ENCODE measurements around the gene NDUFB8.
"Not testable (repeated sequence)": the region's sequence is repeated elsewhere in the genome, so short reads cannot be mapped to it uniquely, and the experiment has no call there.

NDUFB8 gene

DNA sequence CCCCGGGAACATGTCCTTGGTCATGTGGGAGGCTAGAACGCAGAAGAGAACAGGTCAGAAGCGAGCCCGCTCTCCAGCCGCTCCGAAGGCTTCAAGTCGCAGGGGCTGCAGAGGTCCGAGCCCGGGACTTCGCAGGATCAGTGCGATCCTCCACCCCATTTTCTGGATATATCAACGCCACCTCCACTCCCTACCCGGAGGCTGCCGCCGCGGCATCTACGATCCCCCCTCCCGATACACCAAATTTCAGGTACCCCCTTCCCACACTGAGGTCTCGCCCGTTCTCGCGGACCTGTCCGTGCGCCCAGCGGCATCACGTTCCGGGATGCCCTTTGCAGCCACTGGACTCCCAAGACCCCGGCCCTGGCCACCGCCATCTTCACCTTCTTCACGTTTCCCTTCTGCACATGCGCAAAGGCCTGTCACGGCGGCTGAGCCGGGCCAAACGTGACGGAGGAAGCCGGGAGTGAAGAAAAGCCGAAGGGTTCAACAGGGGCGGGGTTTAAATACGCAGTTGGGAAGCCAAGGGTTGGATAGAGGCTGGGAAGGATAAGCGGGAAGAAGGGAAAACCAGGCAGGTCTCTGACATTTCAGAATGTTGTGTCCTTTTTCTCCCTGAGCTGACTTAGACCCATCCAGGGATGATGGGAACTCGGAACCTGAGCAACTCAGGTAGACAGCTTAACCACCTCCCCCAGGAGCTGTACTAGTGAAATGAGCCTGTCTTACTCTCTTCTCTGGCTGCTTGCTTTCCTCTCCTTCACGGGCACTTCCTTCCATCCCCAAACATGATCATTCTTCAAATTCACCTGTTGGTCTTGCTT is at the start of gene NDUFB8:
TSS of gene NDUFB8 (minus strand) at position 397 of the 824 bp plus-strand sequence. CDS start at position 377, 20 bp downstream.
- H3K4me3 Mint-ChIP-seq = peak within 1 kb of the TSS; percentile 97
- peaks cover 40% of the 10 kb centered on the region for H3K4me1 Mint-ChIP-seq (ENCODE audit: low read depth)
- peak within 1 kb of the TSS; percentile 100 for H3K27ac Mint-ChIP-seq
- H3K9me3 Mint-ChIP-seq (ENCODE audit: low read depth) = no peaks in the 10 kb centered on the region
- H3K27me3 Mint-ChIP-seq = no peaks in the 10 kb centered on the region
- peaks cover 11% of the 10 kb centered on the region for H3K36me3 Mint-ChIP-seq

DNA sequence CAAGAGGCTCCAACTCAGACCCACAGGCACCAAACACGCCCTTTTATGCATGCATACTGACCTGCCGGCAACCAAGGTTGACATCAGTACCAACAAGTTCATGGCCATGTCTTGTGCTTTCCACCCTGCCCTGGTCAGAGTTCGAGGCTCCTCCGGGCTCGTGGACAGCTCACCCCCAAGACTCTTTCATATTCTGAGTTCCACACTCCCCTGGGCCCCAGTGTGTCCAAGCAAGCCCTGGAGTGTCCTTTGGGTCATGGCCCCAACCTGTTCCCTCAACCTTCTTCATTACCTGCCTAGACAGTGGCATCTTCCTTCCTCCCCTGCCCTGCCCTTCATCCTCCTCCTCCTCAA is 46.6 kb upstream of the NDUFB8 start:
- no peaks in the 10 kb centered on the region for H3K4me1 Mint-ChIP-seq (ENCODE audit: low read depth)
- peaks cover 14% of the 10 kb centered on the region for H3K27me3 Mint-ChIP-seq
- H3K27ac Mint-ChIP-seq = no peak overlapping the region
- H3K9me3 Mint-ChIP-seq (ENCODE audit: low read depth) = no peaks in the 10 kb centered on the region
- no peak overlapping the region for H3K4me3 Mint-ChIP-seq
- H3K36me3 Mint-ChIP-seq = no peaks in the 10 kb centered on the region

- Mint-ChIP-seq H3K27ac (no peak overlapping the region), H3K27me3 (peaks cover 14% of the 10 kb centered on the region), H3K4me1 (ENCODE audit: low read depth) (no peaks in the 10 kb centered on the region), H3K9me3 (ENCODE audit: low read depth) (no peaks in the 10 kb centered on the region), H3K36me3 (no peaks in the 10 kb centered on the region), H3K4me3 (no peak overlapping the region)
These were observed 46.1 kb upstream of the NDUFB8 start for GRCh38 chr10:100575585-100576281.

DNA sequence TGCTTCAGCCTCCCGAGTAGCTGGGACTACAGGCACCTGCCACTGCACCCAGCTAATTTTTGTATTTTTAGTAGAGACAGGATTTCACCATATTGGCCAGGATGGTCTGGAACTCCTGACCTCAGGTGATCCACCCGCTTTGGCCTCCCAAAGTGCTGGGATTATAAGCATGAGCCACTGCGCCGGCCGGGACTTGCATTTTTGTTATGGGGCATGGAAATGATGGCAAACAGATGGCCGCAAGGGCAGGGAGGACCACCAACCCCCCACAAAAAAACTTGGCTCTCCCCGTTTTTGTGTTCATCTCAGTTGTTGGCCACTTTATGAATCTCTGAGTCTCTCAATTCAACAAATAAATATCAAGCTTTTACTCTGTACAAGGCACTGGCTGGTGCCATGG is 45.5 kb upstream of the NDUFB8 start:
- H3K27me3 Mint-ChIP-seq = peaks cover 14% of the 10 kb centered on the region
- not testable (repeated sequence) for H3K27ac Mint-ChIP-seq; H3K4me3 Mint-ChIP-seq; H3K4me1 Mint-ChIP-seq (ENCODE audit: low read depth); H3K36me3 Mint-ChIP-seq; H3K9me3 Mint-ChIP-seq (ENCODE audit: low read depth)

GRCh38 chr10:100571084-100571856 is 41.6 kb upstream of the NDUFB8 start:
- H3K9me3 Mint-ChIP-seq (ENCODE audit: low read depth) = no peaks in the 10 kb centered on the region
- H3K27me3 Mint-ChIP-seq = peaks cover 17% of the 10 kb centered on the region
- H3K4me3 Mint-ChIP-seq = no peak overlapping the region
- H3K36me3 Mint-ChIP-seq = no peaks in the 10 kb centered on the region
- H3K4me1 Mint-ChIP-seq (ENCODE audit: low read depth) = no peaks in the 10 kb centered on the region
- no peak overlapping the region for H3K27ac Mint-ChIP-seq

DNA sequence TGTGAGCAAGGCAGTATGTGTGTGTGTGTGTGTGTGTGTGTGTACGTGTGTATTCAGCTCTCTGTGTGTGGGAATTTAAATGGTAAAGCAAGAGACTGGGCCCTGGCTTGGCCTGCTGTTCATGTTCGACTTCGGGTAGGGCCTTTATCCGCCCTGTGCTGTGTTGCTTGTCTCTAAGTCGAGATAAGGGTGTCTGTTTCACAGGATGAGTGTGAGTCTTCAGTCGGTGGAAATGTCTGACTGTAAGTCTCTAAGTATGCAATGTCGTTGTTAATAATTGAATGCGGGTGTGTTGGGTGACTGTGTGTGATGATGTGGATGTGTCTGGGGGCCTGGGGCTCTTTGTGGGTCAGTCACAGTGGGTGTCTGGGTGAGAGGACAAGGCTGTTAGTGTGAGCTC is 40.8 kb upstream of the NDUFB8 start:
- H3K27me3 Mint-ChIP-seq = peaks cover 21% of the 10 kb centered on the region
- H3K27ac Mint-ChIP-seq = no peak overlapping the region
- no peaks in the 10 kb centered on the region for H3K4me1 Mint-ChIP-seq (ENCODE audit: low read depth)

GRCh38 chr10:100569687-100570481 is 40.2 kb upstream of the NDUFB8 start:
- Mint-ChIP-seq H3K9me3 (ENCODE audit: low read depth) (no peaks in the 10 kb centered on the region), H3K27me3 (peaks cover 21% of the 10 kb centered on the region), H3K4me1 (ENCODE audit: low read depth) (no peaks in the 10 kb centered on the region), H3K27ac (no peak overlapping the region), H3K36me3 (no peaks in the 10 kb centered on the region), H3K4me3 (no peak overlapping the region)

More for the DNA sequence above, 40.8 kb upstream of the NDUFB8 start:
- Mint-ChIP-seq H3K36me3 (no peaks in the 10 kb centered on the region), H3K4me3 (no peak overlapping the region), H3K9me3 (ENCODE audit: low read depth) (no peaks in the 10 kb centered on the region)

DNA sequence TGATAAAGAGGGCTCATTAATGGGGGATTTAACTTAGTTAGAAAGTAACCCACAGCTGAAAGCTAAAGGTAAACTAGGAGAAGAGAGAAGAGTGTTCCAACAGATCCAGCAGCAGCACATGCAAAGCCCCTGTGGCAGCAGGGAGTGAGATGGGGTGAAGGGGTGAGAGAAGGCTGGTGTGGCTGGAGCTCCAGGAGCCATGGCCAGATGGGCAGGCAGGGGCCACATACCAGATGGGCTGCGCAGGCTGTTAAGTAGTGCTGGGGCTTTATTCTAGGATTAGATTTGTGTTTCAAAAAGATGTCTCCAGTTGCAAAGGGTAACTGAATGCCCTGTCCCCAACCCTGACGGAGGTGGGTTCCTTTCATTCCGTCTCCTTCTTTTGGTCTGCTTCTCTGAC is 39.2 kb upstream of the NDUFB8 start:
- Mint-ChIP-seq H3K9me3 (ENCODE audit: low read depth) (no peaks in the 10 kb centered on the region), H3K4me3 (no peak overlapping the region), H3K36me3 (no peaks in the 10 kb centered on the region), H3K27ac (no peak overlapping the region), H3K4me1 (ENCODE audit: low read depth) (no peaks in the 10 kb centered on the region), H3K27me3 (peaks cover 24% of the 10 kb centered on the region)

- H3K9me3 Mint-ChIP-seq (ENCODE audit: low read depth) = no peaks in the 10 kb centered on the region
- peaks cover 20% of the 10 kb centered on the region for H3K27me3 Mint-ChIP-seq
- H3K4me3 Mint-ChIP-seq = no peak overlapping the region
- H3K4me1 Mint-ChIP-seq (ENCODE audit: low read depth) = peaks cover 2% of the 10 kb centered on the region
- H3K27ac Mint-ChIP-seq = no peak overlapping the region
- H3K36me3 Mint-ChIP-seq = no peaks in the 10 kb centered on the region
These were observed 38.2 kb upstream of the NDUFB8 start for GRCh38 chr10:100567826-100568225.

- Mint-ChIP-seq H3K4me3 (no peak overlapping the region), H3K27ac (no peak overlapping the region), H3K4me1 (ENCODE audit: low read depth) (peaks cover 4% of the 10 kb centered on the region), H3K9me3 (ENCODE audit: low read depth) (no peaks in the 10 kb centered on the region), H3K27me3 (peaks cover 19% of the 10 kb centered on the region), H3K36me3 (no peaks in the 10 kb centered on the region)
These were observed 37.6 kb upstream of the NDUFB8 start for GRCh38 chr10:100567249-100567648.

- Mint-ChIP-seq H3K27me3 (peaks cover 19% of the 10 kb centered on the region), H3K36me3 (no peaks in the 10 kb centered on the region), H3K9me3 (ENCODE audit: low read depth) (no peaks in the 10 kb centered on the region), H3K4me1 (ENCODE audit: low read depth) (peaks cover 9% of the 10 kb centered on the region), H3K27ac (no peak overlapping the region), H3K4me3 (no peak overlapping the region)
These were observed 36.9 kb upstream of the NDUFB8 start for GRCh38 chr10:100566561-100566960.

- Mint-ChIP-seq H3K36me3 (no peaks in the 10 kb centered on the region), H3K9me3 (ENCODE audit: low read depth) (no peaks in the 10 kb centered on the region), H3K4me3 (no peak overlapping the region), H3K27me3 (peaks cover 19% of the 10 kb centered on the region), H3K4me1 (ENCODE audit: low read depth) (peaks cover 13% of the 10 kb centered on the region), H3K27ac (no peak overlapping the region)
These were observed 35.7 kb upstream of the NDUFB8 start for GRCh38 chr10:100565206-100565985.

DNA sequence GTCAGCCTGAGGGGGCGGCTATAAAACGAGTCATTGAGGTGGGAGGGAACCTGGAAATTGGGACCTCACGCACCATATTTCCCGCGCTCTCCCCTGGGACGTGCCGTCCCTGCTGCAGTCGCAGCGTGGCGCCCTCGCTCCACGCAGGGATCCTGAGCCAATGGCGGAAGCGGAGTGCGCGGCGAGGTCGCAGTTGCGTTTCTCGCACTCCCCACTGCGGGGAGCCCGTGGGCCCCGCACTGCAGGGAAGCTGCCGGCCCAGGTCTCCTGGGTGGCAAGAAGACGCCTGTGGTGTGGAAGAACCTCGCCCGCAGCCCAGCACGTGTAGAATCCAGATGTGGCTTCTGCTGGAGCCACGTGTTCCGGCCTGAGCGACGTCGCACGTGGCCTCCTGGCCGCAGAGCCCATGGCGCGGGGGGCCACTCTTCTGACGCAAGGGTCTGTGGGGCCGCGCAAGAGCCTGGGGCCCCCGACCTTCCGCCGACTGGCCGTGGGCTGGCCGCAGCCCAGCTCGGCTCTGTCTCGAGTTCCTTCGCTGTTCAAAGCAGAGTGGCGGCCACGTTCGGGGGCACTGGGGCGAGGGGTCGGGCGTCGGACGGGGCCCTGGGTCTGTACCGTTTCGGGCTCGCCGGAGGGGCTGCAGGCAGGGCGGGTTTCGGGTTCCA is 32.5 kb upstream of the NDUFB8 start:
- no peak overlapping the region for H3K27ac Mint-ChIP-seq
- no peaks in the 10 kb centered on the region for H3K9me3 Mint-ChIP-seq (ENCODE audit: low read depth)
- no peaks in the 10 kb centered on the region for H3K36me3 Mint-ChIP-seq
- H3K27me3 Mint-ChIP-seq = peaks cover 13% of the 10 kb centered on the region
- peak overlapping the region; percentile 22 for H3K4me3 Mint-ChIP-seq
- H3K4me1 Mint-ChIP-seq (ENCODE audit: low read depth) = peaks cover 13% of the 10 kb centered on the region

Measured in activated naive CD8-positive, alpha-beta T cell (primary cell).